Neural cell (in vitro differentiated cells): ENCODE data around the gene CRX. TPM values are rescaled to one million over a fixed set of nuclear protein-coding genes. Genes with fewer than 3 reads are reported as not detected.

Experiments used
- H2AFZ ChIP-seq: fragments of 200-600, 300-800 bp; sonication (generic), shearing (Covaris generic); 2 replicates; pipeline ENCODE4 v1.6.0; 2014; ENCODE audit warnings: low read depth, mild to moderate bottlenecking, antibody characterized with exemption, low read length, moderate library complexity
- H3F3A ChIP-seq: fragments of 200-600 bp; shearing (Covaris generic); 2 replicates; pipeline ENCODE4 v1.6.1; 2016; ENCODE audit warnings: mild to moderate bottlenecking, moderate library complexity, mixed read lengths, antibody characterized with exemption, low read length; ENCODE audit not compliant: insufficient read depth, poor library complexity, severe bottlenecking
- H3K27ac ChIP-seq: fragments of 200-600, 300-800 bp; sonication (generic), shearing (Covaris generic); 2 replicates; pipeline ENCODE4 v1.5.1; 2014; ENCODE audit warnings: mild to moderate bottlenecking, low read length, moderate library complexity
- H3K27me3 ChIP-seq: fragments of 300-800, 200-600 bp; sonication (generic), shearing (Covaris generic); 2 replicates; pipeline ENCODE4 v1.6.0; 2014; ENCODE audit warnings: mild to moderate bottlenecking, low read depth, low read length, moderate library complexity; ENCODE audit not compliant: insufficient read depth
- H3K36me3 ChIP-seq: fragments of 300-800, 200-600 bp; sonication (generic), shearing (Covaris generic); 2 replicates; pipeline ENCODE4 v1.5.1; 2014; ENCODE audit warnings: mild to moderate bottlenecking, antibody characterized with exemption, low read length, moderate library complexity; ENCODE audit not compliant: insufficient read depth
- H3K4me2 ChIP-seq: fragments of 300-800, 200-600 bp; sonication (generic), shearing (Covaris generic); 2 replicates; pipeline ENCODE4 v1.6.0; 2014; ENCODE audit warnings: mild to moderate bottlenecking, low read length
- H3K4me3 ChIP-seq: fragments of 300-800, 200-600 bp; sonication (generic), shearing (Covaris generic); 2 replicates; pipeline ENCODE4 v1.5.1; 2014; ENCODE audit warnings: mild to moderate bottlenecking, low read length, moderate library complexity
- H3K79me2 ChIP-seq: fragments of 200-600 bp; shearing (Covaris generic); replicated peaks from 2 replicates; pipeline ENCODE4 v1.6.0; 2014; ENCODE audit warnings: mild to moderate bottlenecking, low read length, moderate library complexity; ENCODE audit not compliant: insufficient read depth
- H3K9ac ChIP-seq: fragments of 300-800, 200-600 bp; sonication (generic), shearing (Covaris generic); 2 replicates; pipeline ENCODE4 v1.6.1; 2016; ENCODE audit warnings: mild to moderate bottlenecking, low read length, mixed read lengths
- H3K9me2 ChIP-seq: fragments of 200-600 bp; shearing (Covaris generic); 2 replicates; pipeline ENCODE4 v1.6.1; 2016; ENCODE audit warnings: mild to moderate bottlenecking, low read length, mixed read lengths; ENCODE audit not compliant: insufficient read depth
- H3K9me3 ChIP-seq: fragments of 200-600, 300-800 bp; sonication (generic), shearing (Covaris generic); 2 replicates; pipeline ENCODE4 v1.6.1; 2016; ENCODE audit warnings: mild to moderate bottlenecking, mixed run types, low read length, moderate library complexity, mixed read lengths
- H4K20me1 ChIP-seq: fragments of 200-600 bp; shearing (Covaris generic); 2 replicates; pipeline ENCODE4 v1.6.1; 2016; ENCODE audit warnings: mild to moderate bottlenecking, mixed run types; ENCODE audit not compliant: insufficient read depth
- CTCF ChIP-seq: fragments of 450-650 bp; IDR thresholded peaks from 2 replicates; pipeline ENCODE4 v1.5.1; 2014; ENCODE audit warnings: antibody characterized with exemption, mild to moderate bottlenecking, moderate library complexity; ENCODE audit not compliant: poor library complexity, severe bottlenecking
- EP300 ChIP-seq: fragments of 450-650 bp; conservative IDR thresholded peaks from 2 replicates; pipeline ENCODE4 v1.6.1; 2014; ENCODE audit warnings: antibody characterized with exemption, mild to moderate bottlenecking, moderate library complexity; ENCODE audit not compliant: poor library complexity, severe bottlenecking
- EZH2 ChIP-seq: fragments of 200-600, 300-800 bp; shearing (Covaris generic), sonication (generic); IDR thresholded peaks from 2 replicates; pipeline ENCODE4 v1.6.1; 2014; ENCODE audit warnings: antibody characterized with exemption, low read length, borderline replicate concordance, mild to moderate bottlenecking; ENCODE audit not compliant: insufficient read depth, poor library complexity, severe bottlenecking
- MXI1 ChIP-seq: fragments of 450-650 bp; conservative IDR thresholded peaks from 2 replicates; pipeline ENCODE4 v1.6.1; 2014; ENCODE audit warnings: antibody characterized with exemption, mild to moderate bottlenecking; ENCODE audit not compliant: poor library complexity, severe bottlenecking
- POLR2AphosphoS5 ChIP-seq: IDR thresholded peaks from 2 replicates; pipeline ENCODE4 v1.6.1; 2012
- RAD21 ChIP-seq: fragments of 450-650 bp; conservative IDR thresholded peaks from 2 replicates; pipeline ENCODE4 v1.6.1; 2014; ENCODE audit warnings: antibody characterized with exemption, mild to moderate bottlenecking, moderate library complexity
- REST ChIP-seq: IDR thresholded peaks from 2 replicates; pipeline ENCODE4 v1.6.1; 2012; ENCODE audit warnings: borderline replicate concordance
- SMC3 ChIP-seq: fragments of 450-650 bp; conservative IDR thresholded peaks from 2 replicates; pipeline ENCODE4 v1.6.1; 2014; ENCODE audit warnings: antibody characterized with exemption, mild to moderate bottlenecking, moderate library complexity; ENCODE audit not compliant: poor library complexity
- TAF1 ChIP-seq: IDR thresholded peaks from 2 replicates; pipeline ENCODE4 v1.6.1; 2012; ENCODE audit warnings: low read depth
- polyA plus RNA-seq: library from polyadenylated mRNA; depleted of rRNA; stranded (reverse); fragments of >200 nt; gene quantifications from 2 replicates; pipeline ENCODE4 v1.2.3, GENCODE V29; 2014

The CRX gene
- polyA plus RNA-seq, 1 donor from 2014 or later: not detected

GRCh38 chr19:47778049-47778953, 43.4 kb upstream of the CRX start, which contains the start of gene SELENOW:
Gene SELENOW, plus strand, starts transcription at chr19:47778703. Its CDS starts 83 bp downstream, at chr19:47778786.
- TF ChIP-seq REST: peak; percentile 68
- peak; percentile 28 for TF ChIP-seq SMC3
- peak; percentile 88 for TF ChIP-seq POLR2AphosphoS5
- peak; percentile 21 for TF ChIP-seq RAD21
- TF ChIP-seq EP300: peak; percentile 63
- TF ChIP-seq MXI1: peak; percentile 68
- no peak for TF ChIP-seq CTCF
- no peak for TF ChIP-seq EZH2
- peak; percentile 92 for TF ChIP-seq TAF1

GRCh38 chr19:47778954-47779351, 42.8 kb upstream of the CRX start:
- Histone ChIP-seq H3K9me2 (no peaks in the 10 kb centered on the region), H3K9ac (peak overlapping the region; percentile 87), H3K79me2 (peaks cover 14% of the 10 kb centered on the region), H3K27me3 (no peaks in the 10 kb centered on the region), H3K27ac (peak overlapping the region; percentile 81), H2AFZ (peak overlapping the region; percentile 100), H3K9me3 (no peaks in the 10 kb centered on the region), H3K36me3 (no peaks in the 10 kb centered on the region), H3F3A (no peaks in the 10 kb centered on the region), H3K4me2 (peak overlapping the region; percentile 83), H4K20me1 (no peaks in the 10 kb centered on the region), H3K4me3 (peak overlapping the region; percentile 97)
- TF ChIP-seq REST (no peak), RAD21 (no peak), MXI1 (no peak), CTCF (no peak), SMC3 (no peak), POLR2AphosphoS5 (no peak), EP300 (no peak), EZH2 (no peak), TAF1 (no peak)

More at GRCh38 chr19:47778049-47778953, 43.4 kb upstream of the CRX start, which contains the start of gene SELENOW:
- Histone ChIP-seq H3K27ac (peak within 1 kb of the TSS; percentile 81), H3K9me3 (no peaks in the 10 kb centered on the region), H3F3A (no peaks in the 10 kb centered on the region), H3K9ac (peak within 1 kb of the TSS; percentile 87), H2AFZ (peak within 1 kb of the TSS; percentile 100), H3K27me3 (no peaks in the 10 kb centered on the region), H3K4me3 (peak within 1 kb of the TSS; percentile 97), H3K9me2 (no peaks in the 10 kb centered on the region), H3K79me2 (peaks cover 14% of the 10 kb centered on the region), H3K4me2 (peak within 1 kb of the TSS; percentile 83), H3K36me3 (no peaks in the 10 kb centered on the region), H4K20me1 (no peaks in the 10 kb centered on the region)
